Upper lobe of left lung (tissue), 4 donors: Measurements from ENCODE around the gene ATIC.

Experiments used
- POLR2A ChIP-seq, 4 donors: fragments of 450-650 bp; IDR thresholded peaks; one replicate each; pipeline ENCODE4 v1.5.1; 2016 to 2017; ENCODE audit warnings: antibody characterized with exemption in 4 of 4, mild to moderate bottlenecking in 2 of 4
- POLR2AphosphoS5 ChIP-seq, 2 donors: sonication (generic); formaldehyde crosslinking; IDR thresholded peaks; one replicate each; pipeline ENCODE4 v1.5.1; 2017; ENCODE audit warnings: antibody characterized with exemption in 2 of 2
- TF ChIP-seq, protein P1 (sequence below), 6 experiments: fragments of 450-650 bp in 4 of 6; fragments of 200-600 bp in 2 of 6; sonication (generic) in 2 of 6; IDR thresholded peaks; one replicate each; pipeline ENCODE4 v1.5.1; 2016 to 2019; ENCODE audit warnings: antibody characterized with exemption in 6 of 6

- TF ChIP-seq POLR2AphosphoS5 (IDR thresholded peaks at IDR 0.05): no peak
- TF ChIP-seq, protein P1, sequence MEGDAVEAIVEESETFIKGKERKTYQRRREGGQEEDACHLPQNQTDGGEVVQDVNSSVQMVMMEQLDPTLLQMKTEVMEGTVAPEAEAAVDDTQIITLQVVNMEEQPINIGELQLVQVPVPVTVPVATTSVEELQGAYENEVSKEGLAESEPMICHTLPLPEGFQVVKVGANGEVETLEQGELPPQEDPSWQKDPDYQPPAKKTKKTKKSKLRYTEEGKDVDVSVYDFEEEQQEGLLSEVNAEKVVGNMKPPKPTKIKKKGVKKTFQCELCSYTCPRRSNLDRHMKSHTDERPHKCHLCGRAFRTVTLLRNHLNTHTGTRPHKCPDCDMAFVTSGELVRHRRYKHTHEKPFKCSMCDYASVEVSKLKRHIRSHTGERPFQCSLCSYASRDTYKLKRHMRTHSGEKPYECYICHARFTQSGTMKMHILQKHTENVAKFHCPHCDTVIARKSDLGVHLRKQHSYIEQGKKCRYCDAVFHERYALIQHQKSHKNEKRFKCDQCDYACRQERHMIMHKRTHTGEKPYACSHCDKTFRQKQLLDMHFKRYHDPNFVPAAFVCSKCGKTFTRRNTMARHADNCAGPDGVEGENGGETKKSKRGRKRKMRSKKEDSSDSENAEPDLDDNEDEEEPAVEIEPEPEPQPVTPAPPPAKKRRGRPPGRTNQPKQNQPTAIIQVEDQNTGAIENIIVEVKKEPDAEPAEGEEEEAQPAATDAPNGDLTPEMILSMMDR (IDR thresholded peaks at IDR 0.05): no peak
- TF ChIP-seq POLR2A (IDR thresholded peaks at IDR 0.05): no peak
Measured at GRCh38 chr2:215395687-215396460, 84.0 kb downstream of the ATIC start.
